ENCODE data around the gene HGD.

The HGD gene

GRCh38 chr3:120608506-120608905, 73.5 kb downstream of the HGD start:
- no peaks in the 10 kb centered on the region for H3K9me3 ChIP-seq (ENCODE audit: control insufficient read depth, insufficient read depth, low read depth, low read length)
- no peaks in the 10 kb centered on the region for H3K27me3 ChIP-seq (ENCODE audit: control insufficient read depth, insufficient read depth, low read length)
- no peaks in the 10 kb centered on the region for H3K36me3 ChIP-seq (ENCODE audit: control insufficient read depth, insufficient read depth, low read length)
- H3K9ac ChIP-seq (ENCODE audit: low read length) = no peak overlapping the region
- peaks cover 10% of the 10 kb centered on the region; the same call in 1 of the 2 replicates for H3K4me1 ChIP-seq (ENCODE audit: control insufficient read depth, insufficient read depth, low read length)
- no peak overlapping the region for H3K4me3 ChIP-seq (ENCODE audit: low read depth, low read length)
- no peak overlapping the region for H3K27ac ChIP-seq (ENCODE audit: low read depth, low read length)

GRCh38 chr3:120604784-120605183, 77.3 kb downstream of the HGD start:
- H3K4me1 ChIP-seq (ENCODE audit: control insufficient read depth, insufficient read depth, low read length) = peaks cover 10% of the 10 kb centered on the region; the same call in 1 of the 2 replicates
- no peak overlapping the region for H3K4me3 ChIP-seq (ENCODE audit: low read depth, low read length)
- H3K27me3 ChIP-seq (ENCODE audit: control insufficient read depth, insufficient read depth, low read length) = no peaks in the 10 kb centered on the region
- H3K36me3 ChIP-seq (ENCODE audit: control insufficient read depth, insufficient read depth, low read length) = peaks cover 24% of the 10 kb centered on the region
- H3K9ac ChIP-seq (ENCODE audit: low read length) = no peak overlapping the region
- H3K9me3 ChIP-seq (ENCODE audit: control insufficient read depth, insufficient read depth, low read depth, low read length) = no peaks in the 10 kb centered on the region
- no peak overlapping the region for H3K27ac ChIP-seq (ENCODE audit: low read depth, low read length)

- Histone ChIP-seq H3K4me3 (ENCODE audit: low read depth, low read length) (no peak overlapping the region), H3K27ac (ENCODE audit: low read depth, low read length) (no peak overlapping the region), H3K9me3 (ENCODE audit: control insufficient read depth, insufficient read depth, low read depth, low read length) (no peaks in the 10 kb centered on the region), H3K4me1 (ENCODE audit: control insufficient read depth, insufficient read depth, low read length) (peaks cover 10% of the 10 kb centered on the region; the same call in 1 of the 2 replicates), H3K9ac (ENCODE audit: low read length) (no peak overlapping the region), H3K36me3 (ENCODE audit: control insufficient read depth, insufficient read depth, low read length) (peaks cover 28% of the 10 kb centered on the region), H3K27me3 (ENCODE audit: control insufficient read depth, insufficient read depth, low read length) (no peaks in the 10 kb centered on the region)
Measured at GRCh38 chr3:120604382-120604781, 77.7 kb downstream of the HGD start.

DNA sequence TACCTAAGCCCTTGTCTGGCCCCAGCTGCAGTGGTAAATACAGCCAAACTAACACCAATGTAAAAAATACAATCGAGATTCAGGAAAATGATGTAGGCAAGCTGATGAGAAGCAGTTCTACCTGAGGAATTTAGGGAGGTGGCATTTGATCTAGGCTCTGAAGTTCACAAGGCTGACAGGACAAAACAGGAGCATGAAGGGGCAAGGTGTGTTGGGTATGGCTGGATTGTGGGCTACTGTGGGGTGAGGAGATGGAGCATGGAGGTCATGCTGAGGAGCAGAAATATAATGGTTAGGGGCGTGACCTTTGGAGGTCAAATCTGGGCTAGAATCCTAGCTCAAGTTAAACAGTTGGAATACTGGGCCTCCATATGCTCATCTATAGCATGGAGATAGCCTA, 79.4 kb downstream of the HGD start:
- no peaks in the 10 kb centered on the region for H3K9me3 ChIP-seq (ENCODE audit: control insufficient read depth, insufficient read depth, low read depth, low read length)
- H3K9ac ChIP-seq (ENCODE audit: low read length) = no peak overlapping the region
- H3K4me1 ChIP-seq (ENCODE audit: control insufficient read depth, insufficient read depth, low read length) = peaks cover 10% of the 10 kb centered on the region; the same call in 1 of the 2 replicates
- no peaks in the 10 kb centered on the region for H3K27me3 ChIP-seq (ENCODE audit: control insufficient read depth, insufficient read depth, low read length)
- peaks cover 44% of the 10 kb centered on the region for H3K36me3 ChIP-seq (ENCODE audit: control insufficient read depth, insufficient read depth, low read length)
- H3K4me3 ChIP-seq (ENCODE audit: low read depth, low read length) = no peak overlapping the region
- no peak overlapping the region for H3K27ac ChIP-seq (ENCODE audit: low read depth, low read length)

GRCh38 chr3:120601554-120601953, 80.5 kb downstream of the HGD start:
- Histone ChIP-seq H3K9me3 (ENCODE audit: control insufficient read depth, insufficient read depth, low read depth, low read length) (no peaks in the 10 kb centered on the region), H3K36me3 (ENCODE audit: control insufficient read depth, insufficient read depth, low read length) (peaks cover 49% of the 10 kb centered on the region), H3K9ac (ENCODE audit: low read length) (peak overlapping the region; percentile 7), H3K27me3 (ENCODE audit: control insufficient read depth, insufficient read depth, low read length) (no peaks in the 10 kb centered on the region), H3K4me3 (ENCODE audit: low read depth, low read length) (no peak overlapping the region), H3K27ac (ENCODE audit: low read depth, low read length) (no peak overlapping the region), H3K4me1 (ENCODE audit: control insufficient read depth, insufficient read depth, low read length) (peaks cover 16% of the 10 kb centered on the region; the same call in 1 of the 2 replicates)

DNA sequence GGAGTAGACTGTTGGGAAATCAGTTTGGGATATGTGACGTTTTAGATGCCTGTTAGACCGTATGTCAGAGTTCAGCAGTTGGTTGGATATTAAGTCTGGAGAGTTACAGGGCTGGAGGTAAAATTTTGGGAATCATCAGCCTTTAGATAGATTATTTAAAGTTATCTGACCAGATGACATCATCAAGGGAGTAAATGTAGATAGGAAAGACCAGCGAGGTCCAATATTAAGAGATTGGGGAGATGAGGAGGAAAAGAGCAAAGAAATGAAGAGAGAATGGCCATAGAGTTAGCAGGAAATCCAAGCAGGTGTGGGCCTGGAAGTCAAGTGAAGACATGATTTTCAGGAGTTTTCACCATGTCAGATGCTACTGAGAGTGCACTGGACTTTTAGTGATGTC, 82.8 kb downstream of the HGD start:
- Histone ChIP-seq H3K9me3 (ENCODE audit: control insufficient read depth, insufficient read depth, low read depth, low read length) (no peaks in the 10 kb centered on the region), H3K4me1 (ENCODE audit: control insufficient read depth, insufficient read depth, low read length) (0 out of 2 replicates have a peak, but pooled peaks cover 6% of the 10 kb centered on the region), H3K27ac (ENCODE audit: low read depth, low read length) (no peak overlapping the region), H3K27me3 (ENCODE audit: control insufficient read depth, insufficient read depth, low read length) (no peaks in the 10 kb centered on the region), H3K4me3 (ENCODE audit: low read depth, low read length) (no peak overlapping the region), H3K36me3 (ENCODE audit: control insufficient read depth, insufficient read depth, low read length) (peaks cover 49% of the 10 kb centered on the region), H3K9ac (ENCODE audit: low read length) (no peak overlapping the region)

DNA sequence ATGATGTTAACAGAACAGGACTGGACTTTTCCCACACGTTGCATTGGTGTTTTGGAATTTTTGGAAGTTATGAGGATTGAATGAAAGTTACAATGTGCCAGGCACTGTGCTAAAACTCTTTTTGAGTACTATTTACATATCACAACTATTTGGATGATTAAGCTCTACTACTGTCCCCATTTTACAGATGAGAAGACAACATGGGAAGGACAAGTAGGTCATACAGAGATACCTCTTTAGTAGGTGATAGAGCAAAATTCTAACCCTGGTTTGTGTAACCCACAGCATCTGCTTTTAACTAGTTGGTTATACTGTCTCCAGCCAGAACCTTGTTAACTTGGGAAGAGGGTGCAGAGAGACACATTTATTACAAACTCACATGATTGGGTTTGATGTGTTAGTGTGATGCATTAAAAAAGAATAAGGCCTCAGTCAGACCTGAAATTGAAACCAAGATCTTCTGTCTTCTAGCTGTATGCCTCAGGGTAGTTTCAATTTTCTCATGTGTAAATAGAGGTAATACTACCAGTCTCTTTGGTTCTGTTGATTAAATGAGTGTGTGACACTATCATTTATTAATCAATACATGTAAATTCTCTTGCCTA, 84.5 kb downstream of the HGD start:
- Histone ChIP-seq H3K27me3 (ENCODE audit: control insufficient read depth, insufficient read depth, low read length) (no peaks in the 10 kb centered on the region), H3K27ac (ENCODE audit: low read depth, low read length) (no peak overlapping the region), H3K4me3 (ENCODE audit: low read depth, low read length) (peak overlapping the region; percentile 76), H3K4me1 (ENCODE audit: control insufficient read depth, insufficient read depth, low read length) (0 out of 2 replicates have a peak, but pooled peaks cover 6% of the 10 kb centered on the region), H3K36me3 (ENCODE audit: control insufficient read depth, insufficient read depth, low read length) (peaks cover 45% of the 10 kb centered on the region), H3K9me3 (ENCODE audit: control insufficient read depth, insufficient read depth, low read depth, low read length) (no peaks in the 10 kb centered on the region), H3K9ac (ENCODE audit: low read length) (no peak overlapping the region)

DNA sequence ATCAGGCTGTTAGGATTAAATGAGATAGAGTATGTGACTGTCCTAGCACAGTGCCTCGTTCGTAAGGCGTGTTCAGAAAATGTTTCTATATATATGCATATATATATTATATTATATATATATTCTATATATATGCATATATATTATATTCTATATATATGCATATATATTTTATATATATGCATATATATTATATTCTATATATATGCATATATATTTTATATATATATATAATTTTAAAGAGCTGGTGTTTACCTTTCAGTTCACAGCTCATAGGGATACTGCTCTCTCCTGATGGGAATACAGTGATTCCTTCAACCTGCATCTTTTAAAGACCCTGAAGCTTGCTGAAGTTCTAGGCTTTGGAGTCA, 85.2 kb downstream of the HGD start:
- peaks cover 39% of the 10 kb centered on the region for H3K36me3 ChIP-seq (ENCODE audit: control insufficient read depth, insufficient read depth, low read length)
- peak overlapping the region; percentile 90 for H3K9ac ChIP-seq (ENCODE audit: low read length)
- 0 out of 2 replicates have a peak, but pooled peaks cover 6% of the 10 kb centered on the region for H3K4me1 ChIP-seq (ENCODE audit: control insufficient read depth, insufficient read depth, low read length)
- H3K9me3 ChIP-seq (ENCODE audit: control insufficient read depth, insufficient read depth, low read depth, low read length) = no peaks in the 10 kb centered on the region
- H3K4me3 ChIP-seq (ENCODE audit: low read depth, low read length) = peak overlapping the region; percentile 76
- H3K27ac ChIP-seq (ENCODE audit: low read depth, low read length) = peak overlapping the region; percentile 87; the same call in 1 of the 2 replicates
- no peaks in the 10 kb centered on the region for H3K27me3 ChIP-seq (ENCODE audit: control insufficient read depth, insufficient read depth, low read length)

DNA sequence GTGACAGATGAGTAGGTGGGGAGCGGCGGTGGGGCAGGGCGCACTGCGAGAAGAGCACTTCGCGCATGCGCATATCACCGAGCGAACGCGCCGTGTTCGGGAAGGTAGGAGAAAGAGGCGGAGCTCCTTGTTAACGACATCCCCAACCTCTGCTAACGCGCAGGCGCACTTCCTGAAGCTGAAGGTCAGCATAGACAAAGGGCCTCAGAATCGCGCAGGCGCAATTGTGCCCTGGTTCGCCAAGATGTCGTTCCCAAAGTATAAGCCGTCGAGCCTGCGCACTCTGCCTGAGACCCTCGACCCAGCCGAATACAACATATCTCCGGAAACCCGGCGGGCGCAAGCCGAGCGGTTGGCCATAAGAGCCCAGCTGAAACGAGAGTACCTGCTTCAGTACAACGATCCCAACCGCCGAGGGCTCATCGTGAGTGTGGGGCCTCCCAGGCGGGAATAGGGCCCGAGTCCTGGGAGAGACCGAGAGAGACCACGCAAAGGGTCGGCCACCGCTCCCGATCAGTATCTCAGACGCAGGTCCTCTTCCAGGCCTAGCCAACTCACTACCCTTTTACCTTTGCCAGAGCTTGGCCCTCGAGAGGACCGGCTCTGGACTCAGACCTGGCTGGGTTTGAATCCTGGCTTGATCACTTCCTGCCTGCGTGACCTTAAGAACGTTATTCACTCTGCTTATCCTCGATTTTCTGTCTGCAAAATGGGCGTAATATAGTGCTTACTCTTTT, 85.8 kb downstream of the HGD start, which contains the start of gene NDUFB4:
NDUFB4 (plus strand) TSS at position 221 of the 737 bp plus-strand sequence; CDS start at position 245, 24 bp downstream.
- peak within 1 kb of the TSS; percentile 90 for H3K9ac ChIP-seq (ENCODE audit: low read length)
- peak within 1 kb of the TSS; percentile 76 for H3K4me3 ChIP-seq (ENCODE audit: low read depth, low read length)
- H3K27ac ChIP-seq (ENCODE audit: low read depth, low read length) = peak within 1 kb of the TSS; percentile 87
- 0 out of 2 replicates have a peak, but pooled peaks cover 6% of the 10 kb centered on the region for H3K4me1 ChIP-seq (ENCODE audit: control insufficient read depth, insufficient read depth, low read length)
- peaks cover 34% of the 10 kb centered on the region for H3K36me3 ChIP-seq (ENCODE audit: control insufficient read depth, insufficient read depth, low read length)
- H3K27me3 ChIP-seq (ENCODE audit: control insufficient read depth, insufficient read depth, low read length) = no peaks in the 10 kb centered on the region
- no peaks in the 10 kb centered on the region for H3K9me3 ChIP-seq (ENCODE audit: control insufficient read depth, insufficient read depth, low read depth, low read length)

DNA sequence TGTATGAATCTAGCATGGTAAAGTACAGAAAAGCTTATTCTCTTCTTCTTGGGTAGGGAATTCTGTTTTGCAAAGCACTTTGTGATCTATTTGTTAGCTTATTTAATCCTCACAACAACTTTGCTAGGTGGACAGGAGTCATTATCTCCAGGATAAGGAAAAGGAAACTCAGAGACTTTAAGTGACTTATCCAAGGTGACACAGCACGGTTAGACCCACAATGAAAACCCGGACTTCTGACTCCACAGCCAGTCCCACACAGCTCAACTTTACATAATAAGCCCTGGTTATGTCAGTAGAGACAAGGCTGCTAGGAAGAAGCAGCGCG, 86.3 kb downstream of the HGD start:
- Histone ChIP-seq H3K36me3 (ENCODE audit: control insufficient read depth, insufficient read depth, low read length) (peaks cover 28% of the 10 kb centered on the region), H3K9ac (ENCODE audit: low read length) (peak overlapping the region; percentile 19), H3K9me3 (ENCODE audit: control insufficient read depth, insufficient read depth, low read depth, low read length) (no peaks in the 10 kb centered on the region), H3K27ac (ENCODE audit: low read depth, low read length) (no peak overlapping the region), H3K27me3 (ENCODE audit: control insufficient read depth, insufficient read depth, low read length) (no peaks in the 10 kb centered on the region), H3K4me1 (ENCODE audit: control insufficient read depth, insufficient read depth, low read length) (0 out of 2 replicates have a peak, but pooled peaks cover 6% of the 10 kb centered on the region), H3K4me3 (ENCODE audit: low read depth, low read length) (peak overlapping the region; percentile 76)

GRCh38 chr3:120587332-120587975, 94.6 kb downstream of the HGD start:
- no peaks in the 10 kb centered on the region for H3K9me3 ChIP-seq (ENCODE audit: control insufficient read depth, insufficient read depth, low read depth, low read length)
- no peaks in the 10 kb centered on the region for H3K4me1 ChIP-seq (ENCODE audit: control insufficient read depth, insufficient read depth, low read length)
- no peaks in the 10 kb centered on the region for H3K36me3 ChIP-seq (ENCODE audit: control insufficient read depth, insufficient read depth, low read length)
- no peak overlapping the region for H3K4me3 ChIP-seq (ENCODE audit: low read depth, low read length)
- H3K9ac ChIP-seq (ENCODE audit: low read length) = no peak overlapping the region
- H3K27me3 ChIP-seq (ENCODE audit: control insufficient read depth, insufficient read depth, low read length) = no peaks in the 10 kb centered on the region
- no peak overlapping the region for H3K27ac ChIP-seq (ENCODE audit: low read depth, low read length)

Measured in HUES6 (cell line).